ENCODE measurements around the gene FBRSL1.
"Not testable (repeated sequence)": the region's sequence is repeated elsewhere in the genome, so short reads cannot be mapped to it uniquely, and the experiment has no call there.

FBRSL1 gene

DNA sequence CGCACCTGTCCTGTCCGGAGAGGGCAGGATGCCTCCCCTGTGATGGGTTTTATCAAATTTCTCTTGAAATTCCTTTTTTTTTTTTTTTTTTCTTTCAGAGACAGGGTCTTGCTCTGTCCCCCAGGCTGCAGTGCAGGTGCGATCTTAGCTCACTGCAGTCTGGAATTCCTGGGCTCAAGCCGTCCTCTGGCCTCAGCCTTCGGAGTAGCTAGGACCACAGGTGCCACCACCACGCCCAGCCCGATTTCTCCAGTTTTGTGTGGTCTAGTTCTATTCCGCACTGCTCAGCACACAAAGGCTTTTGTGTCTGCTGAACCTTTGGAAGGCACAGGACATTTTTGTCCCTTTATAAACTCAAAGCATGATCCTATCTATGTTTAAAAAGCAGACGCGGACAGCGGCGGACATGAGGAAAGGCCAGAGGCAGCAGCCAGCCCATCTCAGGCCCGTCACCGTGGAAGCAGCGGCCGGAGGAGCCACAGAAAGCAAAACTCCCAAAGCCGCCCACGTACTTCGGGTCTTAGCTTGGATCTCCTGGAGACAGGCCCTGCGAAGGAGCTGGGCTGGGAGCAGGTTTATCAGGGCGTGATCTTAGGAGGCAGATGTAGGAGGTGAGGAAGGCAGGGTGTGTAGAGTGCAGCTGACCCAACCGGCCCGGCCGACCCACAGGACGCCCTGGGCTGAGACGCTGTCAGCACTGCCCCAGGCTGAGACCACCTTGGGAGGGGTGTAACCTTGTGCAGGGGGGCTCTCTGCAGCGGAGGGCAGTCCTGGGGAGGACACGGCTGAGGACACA, 30.9 kb upstream of the FBRSL1 start:
- DNase-seq (ENCODE audit: extremely low read depth, low read depth): no peak
- no peak overlapping the region for H3K4me3 ChIP-seq (replicated peaks; ENCODE audit: low read depth, low read length)
- TF ChIP-seq, protein P1, sequence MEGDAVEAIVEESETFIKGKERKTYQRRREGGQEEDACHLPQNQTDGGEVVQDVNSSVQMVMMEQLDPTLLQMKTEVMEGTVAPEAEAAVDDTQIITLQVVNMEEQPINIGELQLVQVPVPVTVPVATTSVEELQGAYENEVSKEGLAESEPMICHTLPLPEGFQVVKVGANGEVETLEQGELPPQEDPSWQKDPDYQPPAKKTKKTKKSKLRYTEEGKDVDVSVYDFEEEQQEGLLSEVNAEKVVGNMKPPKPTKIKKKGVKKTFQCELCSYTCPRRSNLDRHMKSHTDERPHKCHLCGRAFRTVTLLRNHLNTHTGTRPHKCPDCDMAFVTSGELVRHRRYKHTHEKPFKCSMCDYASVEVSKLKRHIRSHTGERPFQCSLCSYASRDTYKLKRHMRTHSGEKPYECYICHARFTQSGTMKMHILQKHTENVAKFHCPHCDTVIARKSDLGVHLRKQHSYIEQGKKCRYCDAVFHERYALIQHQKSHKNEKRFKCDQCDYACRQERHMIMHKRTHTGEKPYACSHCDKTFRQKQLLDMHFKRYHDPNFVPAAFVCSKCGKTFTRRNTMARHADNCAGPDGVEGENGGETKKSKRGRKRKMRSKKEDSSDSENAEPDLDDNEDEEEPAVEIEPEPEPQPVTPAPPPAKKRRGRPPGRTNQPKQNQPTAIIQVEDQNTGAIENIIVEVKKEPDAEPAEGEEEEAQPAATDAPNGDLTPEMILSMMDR (IDR thresholded peaks at IDR 0.05; ENCODE audit: low read depth, low read length, missing control alignments): no peak

DNA sequence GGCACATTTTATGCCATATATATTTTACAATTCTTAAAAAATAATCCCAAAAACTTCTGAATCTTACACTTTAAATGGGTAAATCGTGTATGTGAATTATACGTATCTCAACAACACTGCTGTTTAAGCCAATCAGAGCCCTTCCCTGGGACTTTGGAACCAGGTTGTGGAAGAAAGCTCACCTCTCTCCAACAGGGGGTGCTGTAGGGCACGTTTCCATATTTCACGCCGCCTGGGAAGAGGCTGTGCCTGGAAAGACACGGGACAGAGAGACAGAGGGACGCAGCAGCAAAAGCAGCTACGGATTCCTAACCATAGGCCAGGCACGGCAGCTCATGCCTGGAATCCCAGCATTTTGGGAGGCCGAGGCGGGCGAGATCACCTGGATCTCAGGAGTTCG, 29.4 kb upstream of the FBRSL1 start:
- TF ChIP-seq, protein P1 (IDR thresholded peaks at IDR 0.05; ENCODE audit: low read depth, low read length, missing control alignments): peak; percentile 32
- no peak for DNase-seq (ENCODE audit: extremely low read depth, low read depth)
- H3K4me3 ChIP-seq (replicated peaks; ENCODE audit: low read depth, low read length): no peak overlapping the region

DNA sequence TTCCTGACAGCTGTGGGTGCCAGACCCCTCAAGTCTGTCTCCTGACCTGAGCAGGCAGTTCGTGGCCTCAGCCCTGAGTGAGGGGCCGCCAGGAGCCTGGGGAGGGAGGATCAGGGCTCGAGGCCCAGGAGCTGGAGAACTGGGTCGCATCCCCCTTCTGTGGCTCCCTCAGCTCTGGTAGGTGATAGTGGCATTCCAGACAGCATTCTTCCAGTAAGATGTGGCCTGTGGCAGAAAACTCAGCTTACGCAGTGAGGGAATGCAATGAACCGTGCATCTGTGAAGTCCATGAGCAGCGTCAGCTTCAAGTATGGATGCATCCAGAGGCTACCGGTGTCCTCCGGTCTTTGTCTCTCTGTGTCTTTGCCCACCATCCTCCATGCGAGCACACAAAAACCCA, 28.4 kb upstream of the FBRSL1 start:
- no peak for DNase-seq (ENCODE audit: extremely low read depth, low read depth)
- H3K4me3 ChIP-seq (replicated peaks; ENCODE audit: low read depth, low read length): no peak overlapping the region
- TF ChIP-seq, protein P1 (IDR thresholded peaks at IDR 0.05; ENCODE audit: low read depth, low read length, missing control alignments): no peak

DNA sequence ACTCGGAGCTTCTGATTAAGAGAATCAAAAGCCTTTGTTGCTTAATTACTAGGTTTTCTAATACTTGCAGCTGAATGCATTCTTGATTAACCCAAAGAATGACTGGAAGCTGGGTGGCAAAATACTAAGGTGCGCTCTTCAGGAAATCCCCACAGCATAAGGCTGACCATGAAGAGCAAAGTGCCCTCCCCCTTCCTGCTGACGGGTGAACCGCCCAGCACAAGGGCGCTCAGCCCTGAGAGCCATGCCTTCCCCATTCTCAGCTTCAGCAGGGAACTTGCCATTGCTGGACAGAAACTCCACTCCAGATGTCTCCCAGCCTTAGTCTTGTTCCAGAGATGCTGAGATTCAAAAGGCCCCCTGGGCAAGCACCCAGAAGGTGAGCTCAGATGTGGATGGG, 27.2 kb upstream of the FBRSL1 start:
- no peak overlapping the region for H3K4me3 ChIP-seq (replicated peaks; ENCODE audit: low read depth, low read length)
- no peak for DNase-seq (ENCODE audit: extremely low read depth, low read depth)
- TF ChIP-seq, protein P1 (IDR thresholded peaks at IDR 0.05; ENCODE audit: low read depth, low read length, missing control alignments): no peak

DNA sequence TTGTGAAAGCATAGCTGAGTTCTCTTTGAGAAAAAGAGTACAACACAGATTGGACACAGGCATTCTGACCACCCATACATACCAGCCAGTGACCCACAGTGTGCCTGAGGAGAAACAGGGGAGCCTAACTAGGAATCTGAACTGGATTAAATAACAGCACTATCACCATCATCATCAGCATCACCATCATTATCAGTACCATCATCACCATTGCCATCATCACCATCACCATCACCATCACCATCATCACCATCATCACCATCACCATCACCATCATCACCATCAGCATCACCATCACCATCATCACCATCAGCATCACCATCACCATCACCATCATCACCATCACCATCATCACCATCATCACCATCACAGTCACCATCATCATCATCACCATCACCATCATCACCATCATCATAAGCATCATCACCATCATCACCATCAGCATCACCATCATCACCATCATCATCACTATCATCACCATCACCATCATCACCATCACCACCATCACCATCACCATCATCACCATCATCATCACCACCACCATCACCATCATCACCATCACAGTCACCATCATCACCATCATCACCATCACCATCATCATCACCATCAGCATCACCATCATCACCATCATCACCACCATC, 26.5 kb upstream of the FBRSL1 start:
- not testable (repeated sequence) for H3K4me3 ChIP-seq (replicated peaks; ENCODE audit: low read depth, low read length); DNase-seq (ENCODE audit: extremely low read depth, low read depth)

DNA sequence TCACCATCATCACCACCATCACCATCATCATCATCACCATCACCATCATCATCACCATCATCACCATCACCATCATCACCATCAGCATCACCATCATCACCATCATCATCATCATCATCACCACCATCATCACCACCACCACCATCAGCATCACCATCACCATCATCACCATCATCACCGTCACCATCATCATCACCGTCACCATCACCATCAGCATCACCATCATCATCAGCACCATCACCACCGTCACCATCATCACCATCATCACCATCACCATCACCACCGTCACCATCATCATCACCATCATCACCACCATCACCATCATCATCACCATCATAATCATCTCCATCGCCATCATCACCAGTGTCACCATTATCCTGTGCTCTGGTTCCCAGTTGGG, 25.6 kb upstream of the FBRSL1 start:
- H3K4me3 ChIP-seq (replicated peaks; ENCODE audit: low read depth, low read length); DNase-seq (ENCODE audit: extremely low read depth, low read depth): not testable (repeated sequence)

GRCh38 chr12:132464820-132465219, 25.1 kb upstream of the FBRSL1 start:
- H3K4me3 ChIP-seq (replicated peaks; ENCODE audit: low read depth, low read length): no peak overlapping the region
- DNase-seq (ENCODE audit: extremely low read depth, low read depth): no peak
- TF ChIP-seq, protein P1 (IDR thresholded peaks at IDR 0.05; ENCODE audit: low read depth, low read length, missing control alignments): no peak
